ENCODE measurements around the gene LIME1.
A peak's percentile ranks its signal among the peaks of the same experiment; 100 is the strongest.

LIME1 gene

GRCh38 chr20:63697357-63697867, 39.1 kb upstream of the LIME1 start:
- DNase-seq = no peak

GRCh38 chr20:63697868-63698545, 38.5 kb upstream of the LIME1 start:
- no peak for DNase-seq

- DNase-seq = peak; percentile 68 to 84 (median 81)
Observed at GRCh38 chr20:63698739-63699465, 37.6 kb upstream of the LIME1 start.

GRCh38 chr20:63699466-63700198, 36.8 kb upstream of the LIME1 start:
- DNase-seq = no peak

- DNase-seq = no peak
Observed at GRCh38 chr20:63700199-63701050, 36.0 kb upstream of the LIME1 start.

- DNase-seq = no peak
Observed at GRCh38 chr20:63701051-63701328, 35.5 kb upstream of the LIME1 start.

GRCh38 chr20:63701329-63702035, 35.0 kb upstream of the LIME1 start:
- no peak for DNase-seq

- no peak for DNase-seq
Observed at GRCh38 chr20:63702036-63702665, 34.3 kb upstream of the LIME1 start.

GRCh38 chr20:63702751-63703470, 33.6 kb upstream of the LIME1 start:
- no peak for DNase-seq

GRCh38 chr20:63703471-63703975, 32.9 kb upstream of the LIME1 start:
- DNase-seq = no peak

GRCh38 chr20:63703976-63704748, 32.3 kb upstream of the LIME1 start:
- DNase-seq = no peak

GRCh38 chr20:63704749-63705117, 31.7 kb upstream of the LIME1 start:
- DNase-seq = no peak

GRCh38 chr20:63705232-63706026, 31.0 kb upstream of the LIME1 start:
- DNase-seq = no peak

- DNase-seq = peak in 1 of 3 donors; percentile 19
Observed at GRCh38 chr20:63706027-63706695, 30.3 kb upstream of the LIME1 start.

- peak; percentile 87 to 94 (median 90) for DNase-seq
Observed at GRCh38 chr20:63706852-63707557, 29.5 kb upstream of the LIME1 start.

- DNase-seq = peak; percentile 92 to 97 (median 96)
Observed at GRCh38 chr20:63707558-63708300, 28.7 kb upstream of the LIME1 start, which contains the start of the genes ARFRP1 and ZGPAT. Gene ARFRP1, minus strand, starts transcription at chr20:63707976. Its CDS starts 885 bp downstream, at chr20:63707091. Gene ZGPAT, plus strand, starts transcription at chr20:63708039. Its CDS starts 542 bp downstream, at chr20:63708581.
